ENCODE data around the gene SLC17A1. TPM values are rescaled to one million over a fixed set of nuclear protein-coding genes. Genes with fewer than 3 reads are reported as not detected.

SLC17A1 gene
- total and polyA plus RNA-seq, 2 of the 13 experiments (the other 11 are each of a cell fraction or from before 2014, with no cell fraction given), result 0.09 to 2.1 TPM

GRCh38 chr6:25875563-25875905 lies 43.7 kb upstream of the SLC17A1 start (continued):
- TF ChIP-seq, protein P1, sequence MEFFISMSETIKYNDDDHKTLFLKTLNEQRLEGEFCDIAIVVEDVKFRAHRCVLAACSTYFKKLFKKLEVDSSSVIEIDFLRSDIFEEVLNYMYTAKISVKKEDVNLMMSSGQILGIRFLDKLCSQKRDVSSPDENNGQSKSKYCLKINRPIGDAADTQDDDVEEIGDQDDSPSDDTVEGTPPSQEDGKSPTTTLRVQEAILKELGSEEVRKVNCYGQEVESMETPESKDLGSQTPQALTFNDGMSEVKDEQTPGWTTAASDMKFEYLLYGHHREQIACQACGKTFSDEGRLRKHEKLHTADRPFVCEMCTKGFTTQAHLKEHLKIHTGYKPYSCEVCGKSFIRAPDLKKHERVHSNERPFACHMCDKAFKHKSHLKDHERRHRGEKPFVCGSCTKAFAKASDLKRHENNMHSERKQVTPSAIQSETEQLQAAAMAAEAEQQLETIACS (CRISPR knock-in tag; IDR thresholded peaks at IDR 0.05), result no peak
- no peak for TF ChIP-seq FOSL2 (CRISPR knock-in tag; IDR thresholded peaks at IDR 0.05)
- no peak for TF ChIP-seq ZNF703 (CRISPR knock-in tag; IDR thresholded peaks at IDR 0.05; ENCODE audit: borderline replicate concordance)
- TF ChIP-seq, protein P2, sequence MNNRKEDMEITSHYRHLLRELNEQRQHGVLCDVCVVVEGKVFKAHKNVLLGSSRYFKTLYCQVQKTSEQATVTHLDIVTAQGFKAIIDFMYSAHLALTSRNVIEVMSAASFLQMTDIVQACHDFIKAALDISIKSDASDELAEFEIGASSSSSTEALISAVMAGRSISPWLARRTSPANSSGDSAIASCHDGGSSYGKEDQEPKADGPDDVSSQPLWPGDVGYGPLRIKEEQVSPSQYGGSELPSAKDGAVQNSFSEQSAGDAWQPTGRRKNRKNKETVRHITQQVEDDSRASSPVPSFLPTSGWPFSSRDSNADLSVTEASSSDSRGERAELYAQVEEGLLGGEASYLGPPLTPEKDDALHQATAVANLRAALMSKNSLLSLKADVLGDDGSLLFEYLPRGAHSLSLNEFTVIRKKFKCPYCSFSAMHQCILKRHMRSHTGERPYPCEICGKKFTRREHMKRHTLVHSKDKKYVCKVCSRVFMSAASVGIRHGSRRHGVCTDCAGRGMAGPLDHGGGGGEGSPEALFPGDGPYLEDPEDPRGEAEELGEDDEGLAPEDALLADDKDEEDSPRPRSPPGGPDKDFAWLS (CRISPR knock-in tag; IDR thresholded peaks at IDR 0.05; ENCODE audit: borderline replicate concordance), result no peak

DNA sequence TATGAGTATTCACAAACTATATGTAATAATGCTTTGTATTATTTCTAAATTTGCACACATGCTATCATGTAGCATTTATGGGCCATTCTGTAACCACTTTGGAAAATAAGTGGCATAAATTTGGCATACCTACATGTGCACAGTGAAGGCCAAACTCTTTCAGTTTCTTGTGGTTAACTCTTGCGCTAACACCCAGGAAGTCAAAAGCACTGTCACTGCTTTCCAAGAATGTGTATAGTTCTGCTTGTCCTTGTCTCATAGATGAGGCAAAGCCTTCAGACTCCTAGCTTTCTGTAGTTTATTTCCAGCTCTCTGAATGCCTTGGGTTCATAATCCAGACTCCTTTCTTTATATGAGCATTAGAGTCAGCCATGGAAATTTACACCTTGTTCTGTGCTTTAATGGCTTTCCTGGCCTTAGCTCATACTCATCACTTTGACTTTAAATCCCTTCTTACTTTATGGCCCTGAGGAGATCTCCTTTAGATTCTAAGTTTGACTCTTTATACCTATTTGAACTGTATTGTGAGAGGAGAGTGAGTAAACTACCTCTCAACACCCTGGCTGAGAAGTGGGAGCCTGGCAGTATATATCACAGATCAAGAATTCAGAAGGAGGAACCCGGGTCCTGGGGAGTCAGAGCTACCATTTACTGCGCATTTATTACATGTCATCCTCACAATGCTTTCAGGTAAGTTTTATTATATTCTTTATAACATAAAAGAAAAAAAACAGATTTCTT lies 43.1 kb upstream of the SLC17A1 start:
- no peaks in the 10 kb centered on the region for H3K36me3 ChIP-seq (replicated peaks in 1 of 2; ENCODE audit: control insufficient read depth in 1 of 2, insufficient read depth in 2 of 2, low read length in 2 of 2)
- ATAC-seq (peak; percentile 24; the same call in 1 of the 3 replicates), DNase-seq (ENCODE audit: low spot score) (no peak), FAIRE-seq (peak; percentile 58)
- no peak overlapping the region for H3K9ac ChIP-seq (ENCODE audit: insufficient read depth, low read depth, low read length)
- CTCF ChIA-PET (ENCODE audit: low intra/inter-chr PET ratio, low total read pairs), result no interaction called here
- no peaks in the 10 kb centered on the region for H4K20me1 ChIP-seq (ENCODE audit: insufficient read depth, low read length)
- H3K9me3 ChIP-seq (ENCODE audit: low read length), result no peaks in the 10 kb centered on the region
- intact Hi-C loops (cut with micrococcal nuclease; ENCODE audit: unreplicated experiment), result no loop called here
- no peaks in the 10 kb centered on the region for H3K27me3 ChIP-seq (ENCODE audit: control insufficient read depth in 1 of 2, insufficient read depth in 2 of 2, low read length in 2 of 2)
- peaks cover 32% of the 10 kb centered on the region for H3K4me1 ChIP-seq (ENCODE audit: insufficient read depth, low read length)
- no peak overlapping the region for H3K27ac ChIP-seq (ENCODE audit: extremely low read length, insufficient read depth, low read length)
- no TSS peak for BruUV-seq (replicated peaks)
- H3K79me2 ChIP-seq (ENCODE audit: insufficient read depth, low read length), result no peaks in the 10 kb centered on the region
- POLR2A ChIA-PET, result interaction anchor here (1.2 kb wide), 1 partner anchor 24 kb away, joined by 4 read pairs; no protein-coding TSS in a partner anchor
- 0 out of 2 replicates have a peak overlapping the region, but pooled peaks have one; percentile 21 for H3K4me2 ChIP-seq (ENCODE audit: low read depth, low read length)
- H2AFZ ChIP-seq (ENCODE audit: low read length), result no peak overlapping the region
- WGBS (ENCODE audit: low lambda C conversion rate), result 82% methylated on average over 3 of the region's 3 CpGs
- in situ Hi-C loops (cut with HindIII; ENCODE audit: extremely low pct_ligation_motif_present, low pct_unique_long_range_greater_than_20kb), result loop anchor here (25.0 kb wide), 1 partner anchor 613 kb away; no protein-coding TSS in a partner anchor
- H3K4me3 ChIP-seq (replicated peaks in 1 of 3; ENCODE audit: insufficient read depth in 1 of 3, low read depth in 2 of 3, low read length in 3 of 3), result no peak overlapping the region
- TF ChIP-seq BCL6 (CRISPR knock-in tag; IDR thresholded peaks at IDR 0.05) (peak; percentile 84), ATRX (CRISPR knock-in tag; IDR thresholded peaks at IDR 0.05; ENCODE audit: borderline replicate concordance) (no peak), SP140L (CRISPR knock-in tag; IDR thresholded peaks at IDR 0.05; ENCODE audit: borderline replicate concordance) (no peak), ZNF362 (CRISPR knock-in tag; IDR thresholded peaks at IDR 0.05; ENCODE audit: borderline replicate concordance) (no peak), MYNN (CRISPR knock-in tag; IDR thresholded peaks at IDR 0.05; ENCODE audit: low read depth) (no peak), ZNF83 (CRISPR knock-in tag; IDR thresholded peaks at IDR 0.05; ENCODE audit: borderline replicate concordance) (no peak)
- TF ChIP-seq, protein P3, sequence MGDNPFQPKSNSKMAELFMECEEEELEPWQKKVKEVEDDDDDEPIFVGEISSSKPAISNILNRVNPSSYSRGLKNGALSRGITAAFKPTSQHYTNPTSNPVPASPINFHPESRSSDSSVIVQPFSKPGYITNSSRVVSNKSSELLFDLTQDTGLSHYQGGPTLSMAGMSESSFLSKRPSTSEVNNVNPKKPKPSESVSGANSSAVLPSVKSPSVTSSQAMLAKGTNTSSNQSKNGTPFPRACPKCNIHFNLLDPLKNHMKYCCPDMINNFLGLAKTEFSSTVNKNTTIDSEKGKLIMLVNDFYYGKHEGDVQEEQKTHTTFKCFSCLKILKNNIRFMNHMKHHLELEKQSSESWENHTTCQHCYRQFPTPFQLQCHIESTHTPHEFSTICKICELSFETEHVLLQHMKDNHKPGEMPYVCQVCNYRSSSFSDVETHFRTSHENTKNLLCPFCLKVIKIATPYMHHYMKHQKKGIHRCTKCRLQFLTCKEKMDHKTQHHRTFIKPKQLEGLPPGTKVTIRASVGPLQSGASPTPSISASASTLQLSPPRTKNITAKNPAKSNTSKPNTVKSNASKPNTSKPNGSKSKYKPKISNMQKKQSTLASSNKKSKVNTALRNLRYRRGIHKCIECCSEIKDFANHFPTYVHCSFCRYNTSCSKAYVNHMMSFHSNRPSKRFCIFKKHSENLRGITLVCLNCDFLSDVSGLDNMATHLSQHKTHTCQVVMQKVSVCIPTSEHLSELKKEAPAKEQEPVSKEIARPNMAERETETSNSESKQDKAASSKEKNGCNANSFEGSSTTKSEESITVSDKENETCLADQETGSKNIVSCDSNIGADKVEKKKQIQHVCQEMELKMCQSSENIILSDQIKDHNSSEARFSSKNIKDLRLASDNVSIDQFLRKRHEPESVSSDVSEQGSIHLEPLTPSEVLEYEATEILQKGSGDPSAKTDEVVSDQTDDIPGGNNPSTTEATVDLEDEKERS (CRISPR knock-in tag; IDR thresholded peaks at IDR 0.05), result 0 out of 2 replicates have a peak, but pooled peaks have one; percentile 22
- TF ChIP-seq, protein P4, sequence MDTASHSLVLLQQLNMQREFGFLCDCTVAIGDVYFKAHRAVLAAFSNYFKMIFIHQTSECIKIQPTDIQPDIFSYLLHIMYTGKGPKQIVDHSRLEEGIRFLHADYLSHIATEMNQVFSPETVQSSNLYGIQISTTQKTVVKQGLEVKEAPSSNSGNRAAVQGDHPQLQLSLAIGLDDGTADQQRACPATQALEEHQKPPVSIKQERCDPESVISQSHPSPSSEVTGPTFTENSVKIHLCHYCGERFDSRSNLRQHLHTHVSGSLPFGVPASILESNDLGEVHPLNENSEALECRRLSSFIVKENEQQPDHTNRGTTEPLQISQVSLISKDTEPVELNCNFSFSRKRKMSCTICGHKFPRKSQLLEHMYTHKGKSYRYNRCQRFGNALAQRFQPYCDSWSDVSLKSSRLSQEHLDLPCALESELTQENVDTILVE (CRISPR knock-in tag; IDR thresholded peaks at IDR 0.05), result no peak

Data from HepG2 (cell line).